Measurements from ENCODE around the gene GNG14.
A peak's percentile ranks its signal among the peaks of the same experiment; 100 is the strongest.
"Not testable (repeated sequence)": the region's sequence is repeated elsewhere in the genome, so short reads cannot be mapped to it uniquely, and the experiment has no call there.

The GNG14 gene

DNA sequence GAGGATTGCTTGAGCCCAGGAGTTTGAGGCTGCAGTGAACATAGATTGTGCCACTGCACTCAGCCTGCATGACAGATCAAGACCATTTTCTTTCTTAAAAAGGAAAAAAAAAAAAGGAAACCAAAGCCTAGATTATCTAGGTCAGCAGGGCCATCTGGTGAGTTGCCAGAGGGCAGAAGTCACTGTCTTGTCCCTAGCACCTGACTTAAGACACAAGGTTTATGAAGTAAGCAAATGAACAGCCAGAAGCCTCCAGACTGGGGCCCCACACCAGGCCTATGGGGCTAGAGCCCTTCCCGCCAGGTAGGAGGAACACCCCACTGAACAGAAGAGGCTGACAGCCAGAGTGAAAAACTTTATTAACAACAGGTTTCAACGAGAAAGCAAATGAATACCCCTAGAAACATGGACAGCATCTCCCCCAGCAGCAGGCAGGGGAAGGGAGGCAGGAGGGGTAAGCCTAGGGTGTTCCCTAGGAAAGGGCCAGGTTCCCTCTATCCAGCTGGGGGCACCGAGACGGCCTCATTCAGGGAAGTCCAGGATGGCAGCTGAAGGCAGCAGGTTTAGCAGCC, 20.0 kb upstream of the GNG14 start:
- DNase-seq (ENCODE audit: low read depth), result no peak

DNA sequence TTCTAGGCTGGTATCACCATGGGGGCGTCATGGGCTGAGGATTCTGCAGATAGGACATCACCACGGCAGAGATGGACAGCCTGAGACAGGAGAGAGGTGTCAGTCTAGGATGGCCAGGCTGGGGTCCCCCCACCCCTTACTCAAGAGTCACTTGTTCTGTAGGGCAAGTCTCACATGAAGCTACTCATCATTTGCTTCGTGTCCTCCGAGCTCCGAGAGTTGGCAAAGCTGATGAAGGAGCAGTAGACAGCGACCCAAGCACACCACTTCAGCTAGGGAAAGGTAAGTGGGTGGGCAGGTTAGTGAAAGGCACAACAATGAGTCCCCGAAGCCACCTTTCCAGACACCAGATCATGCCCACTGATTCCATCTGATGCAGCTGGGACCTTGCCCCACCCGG, 19.5 kb upstream of the GNG14 start:
- no peak for DNase-seq (ENCODE audit: low read depth)

DNA sequence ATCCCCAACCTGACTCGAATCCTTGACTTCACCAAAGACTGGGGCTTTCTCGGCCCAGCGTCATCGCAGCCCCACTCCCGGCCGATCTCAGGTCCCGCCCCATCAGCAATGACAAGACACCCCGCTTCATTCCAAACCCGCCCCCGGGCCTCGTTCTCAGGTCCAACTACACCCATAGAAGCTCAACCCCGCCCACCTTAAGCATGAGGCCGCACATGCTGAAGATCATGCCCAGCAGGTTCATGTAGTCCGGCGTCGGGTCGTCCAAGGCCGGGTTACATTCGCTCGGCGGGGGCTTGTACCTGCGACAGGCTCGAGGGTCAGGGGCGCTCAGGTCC, 18.9 kb upstream of the GNG14 start:
- peak; percentile 34 for DNase-seq (ENCODE audit: low read depth)

DNA sequence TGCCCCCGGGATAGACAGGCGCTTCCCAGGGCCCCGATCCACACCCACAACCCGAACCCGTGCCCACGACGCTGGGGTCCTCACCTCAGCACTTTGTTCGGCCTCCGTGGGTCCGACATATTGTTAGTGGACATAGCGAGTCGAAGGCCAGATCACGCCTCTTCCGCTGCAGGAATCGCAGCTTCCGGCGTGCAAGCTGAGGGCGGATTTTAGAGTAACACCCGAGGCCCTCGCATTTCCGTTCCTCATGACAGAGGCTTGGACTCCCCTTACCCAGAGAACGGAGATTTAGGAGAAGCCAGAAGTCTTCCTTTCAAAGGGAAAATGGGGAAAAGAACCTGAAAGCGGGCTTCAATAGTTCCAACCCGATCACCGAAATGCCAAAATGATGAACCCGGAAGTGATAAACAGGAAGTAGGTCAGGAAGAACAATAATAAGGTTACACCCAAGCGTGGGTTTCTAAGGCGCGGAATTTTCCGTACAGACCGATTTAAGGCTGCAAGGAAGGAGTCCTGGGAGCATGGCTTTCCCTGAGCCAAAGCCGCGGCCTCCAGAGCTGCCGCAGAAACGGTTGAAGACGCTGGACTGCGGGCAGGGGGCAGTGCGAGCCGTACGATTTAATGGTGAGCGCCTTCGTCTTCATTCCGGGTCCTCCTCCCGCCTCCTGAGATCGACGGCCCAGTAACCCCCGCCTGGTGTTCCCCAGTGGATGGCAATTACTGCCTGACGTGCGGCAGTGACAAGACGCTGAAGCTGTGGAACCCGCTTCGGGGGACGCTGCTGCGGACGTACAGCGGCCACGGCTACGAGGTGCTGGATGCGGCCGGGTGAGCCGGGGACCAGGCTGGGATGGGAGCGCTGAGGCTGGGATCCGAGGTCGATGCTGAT, 18.3 kb upstream of the GNG14 start:
- DNase-seq (ENCODE audit: low read depth), result peak; percentile 57

DNA sequence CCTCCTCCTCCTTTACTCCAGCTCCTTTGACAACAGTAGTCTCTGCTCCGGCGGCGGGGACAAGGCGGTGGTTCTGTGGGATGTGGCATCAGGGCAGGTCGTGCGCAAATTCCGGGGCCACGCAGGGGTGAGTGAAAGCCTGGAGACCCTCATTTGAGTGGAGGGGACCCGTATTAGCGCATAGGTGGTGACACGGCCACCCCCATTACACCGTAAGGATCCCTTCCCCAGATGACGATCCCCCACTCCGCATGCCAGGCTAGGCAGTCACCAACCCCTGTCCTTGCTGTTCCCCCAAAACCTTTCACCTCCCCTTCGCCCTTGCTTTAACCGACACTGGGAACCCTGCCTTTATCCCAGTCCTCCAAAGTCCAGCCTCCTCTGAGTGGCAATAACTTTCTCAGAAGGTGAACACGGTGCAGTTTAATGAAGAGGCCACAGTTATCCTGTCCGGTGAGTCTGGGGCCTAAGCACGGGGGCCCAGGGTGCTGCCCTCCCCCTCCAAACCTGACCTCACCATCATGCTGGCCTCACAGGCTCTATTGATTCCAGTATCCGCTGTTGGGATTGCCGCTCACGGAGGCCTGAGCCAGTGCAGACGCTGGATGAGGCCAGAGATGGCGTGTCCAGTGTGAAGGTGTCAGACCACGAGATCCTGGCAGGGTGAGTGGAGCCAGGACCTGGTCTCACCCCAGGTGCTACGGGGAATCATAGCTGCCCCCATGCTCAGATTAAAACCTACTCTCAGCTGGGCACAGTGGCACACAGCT, 17.5 kb upstream of the GNG14 start:
- no peak for DNase-seq (ENCODE audit: low read depth)

DNA sequence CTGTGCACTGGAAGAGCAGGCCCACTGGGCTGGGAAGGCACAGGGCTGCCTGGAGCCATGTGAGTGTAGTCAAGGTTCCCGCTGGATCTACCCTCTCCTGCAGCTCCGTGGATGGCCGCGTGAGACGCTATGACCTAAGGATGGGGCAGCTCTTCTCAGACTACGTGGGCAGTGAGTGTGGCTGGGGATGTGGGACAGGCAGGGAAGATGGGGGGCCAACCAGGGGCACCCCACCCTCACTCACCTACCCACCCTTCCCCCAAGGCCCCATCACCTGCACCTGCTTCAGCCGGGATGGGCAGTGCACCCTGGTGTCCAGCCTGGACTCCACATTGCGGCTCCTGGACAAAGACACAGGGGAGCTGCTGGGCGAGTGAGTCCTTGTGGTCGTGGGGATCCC, 15.1 kb upstream of the GNG14 start:
- DNase-seq (ENCODE audit: low read depth), result no peak

DNA sequence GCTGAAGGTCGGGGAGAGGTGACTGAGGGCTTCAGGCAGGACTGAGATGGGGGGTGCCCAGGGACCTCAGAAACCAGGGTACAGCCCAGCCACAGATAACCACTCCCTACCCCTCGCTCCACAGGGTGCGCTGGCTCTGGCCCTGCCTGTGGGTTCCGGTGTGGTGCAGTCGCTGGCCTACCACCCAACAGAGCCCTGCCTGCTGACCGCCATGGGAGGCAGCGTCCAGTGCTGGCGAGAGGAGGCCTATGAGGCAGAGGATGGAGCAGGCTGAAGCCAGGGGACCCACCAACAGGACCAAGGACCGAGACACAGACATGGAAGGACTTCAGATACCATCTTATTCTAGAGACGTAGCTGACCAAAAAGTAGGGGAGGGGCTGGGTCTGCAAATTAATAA, 12.4 kb upstream of the GNG14 start:
- DNase-seq (ENCODE audit: low read depth), result no peak

DNA sequence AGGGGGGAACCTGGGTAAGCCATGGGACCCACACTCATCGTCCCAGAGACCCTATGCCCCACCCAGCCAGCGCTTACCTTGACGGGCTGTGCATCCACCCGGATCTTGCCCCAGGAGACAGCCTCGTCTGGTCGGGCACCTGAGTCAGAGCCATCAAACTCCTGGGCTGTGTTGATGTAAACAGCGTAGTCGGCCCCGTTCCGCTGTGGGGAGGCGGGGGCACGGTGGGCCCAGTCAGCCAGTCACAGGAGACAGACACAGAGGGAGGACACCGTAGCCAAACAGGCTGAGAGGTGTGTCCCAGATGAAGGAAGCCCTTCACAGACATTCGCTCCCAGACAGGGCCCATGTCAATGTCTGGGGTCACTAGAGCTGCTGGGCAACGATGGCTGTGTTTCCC, 11.9 kb upstream of the GNG14 start:
- no peak for DNase-seq (ENCODE audit: low read depth)

DNA sequence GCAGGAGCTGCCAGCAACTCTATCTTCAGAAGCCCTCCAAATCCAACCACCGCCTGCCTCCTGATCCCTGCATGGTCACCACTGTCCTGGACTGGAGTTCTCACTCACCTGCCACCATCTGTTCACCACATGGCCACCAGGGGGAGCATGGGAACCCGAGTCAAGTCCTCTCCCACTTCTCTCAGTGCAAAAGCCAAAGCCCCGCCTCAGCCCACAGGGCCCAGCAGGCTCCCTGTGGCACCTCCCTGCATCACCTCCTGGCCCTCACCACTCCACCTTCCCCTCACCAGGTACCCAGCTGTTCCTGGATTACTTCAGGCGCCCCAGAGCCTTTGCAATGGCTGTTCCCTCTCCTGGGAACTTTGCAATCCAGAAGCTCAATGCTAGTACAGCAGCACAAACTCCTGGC, 11.4 kb upstream of the GNG14 start:
- DNase-seq (ENCODE audit: low read depth), result peak; percentile 84

DNA sequence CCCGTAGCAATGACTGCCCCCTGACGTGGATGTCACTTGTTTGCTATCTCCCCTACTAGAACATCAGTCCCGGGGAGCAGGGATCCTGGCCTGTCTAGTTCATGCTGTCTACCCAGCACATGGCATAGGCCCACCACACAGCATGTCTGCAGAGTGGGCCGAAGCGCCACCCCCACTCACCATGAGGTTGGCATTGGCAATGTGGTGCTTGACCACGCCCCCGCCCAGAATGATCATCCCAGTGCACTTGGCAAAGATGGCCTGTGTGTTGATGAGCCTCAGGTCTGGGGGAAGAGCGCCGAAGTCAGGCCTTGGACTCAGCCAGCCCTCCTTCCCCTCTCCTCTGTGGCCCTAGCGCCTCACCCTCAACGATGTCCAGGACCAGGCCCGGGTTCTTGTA, 10.9 kb upstream of the GNG14 start:
- no peak for DNase-seq (ENCODE audit: low read depth)

DNA sequence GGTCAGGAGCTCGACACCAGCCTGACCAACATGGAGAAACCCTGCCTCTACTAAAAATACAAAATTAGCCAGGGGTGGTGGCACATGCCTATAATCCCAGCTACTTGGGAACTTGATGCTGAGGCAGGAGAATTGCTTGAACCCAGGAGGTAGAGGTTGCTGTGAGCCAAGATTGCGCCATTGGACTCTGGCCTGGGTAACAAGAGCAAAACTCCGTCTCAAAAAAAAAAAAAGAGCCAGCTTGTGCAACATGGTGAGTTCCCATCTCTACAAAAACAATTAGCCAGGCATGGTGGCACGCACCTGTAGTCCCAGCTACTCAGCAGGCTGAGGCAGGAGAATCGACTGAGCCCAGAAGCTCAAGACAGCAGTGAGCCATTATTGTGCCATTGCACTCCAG, 9.8 kb upstream of the GNG14 start:
- DNase-seq (ENCODE audit: low read depth), result not testable (repeated sequence)

DNA sequence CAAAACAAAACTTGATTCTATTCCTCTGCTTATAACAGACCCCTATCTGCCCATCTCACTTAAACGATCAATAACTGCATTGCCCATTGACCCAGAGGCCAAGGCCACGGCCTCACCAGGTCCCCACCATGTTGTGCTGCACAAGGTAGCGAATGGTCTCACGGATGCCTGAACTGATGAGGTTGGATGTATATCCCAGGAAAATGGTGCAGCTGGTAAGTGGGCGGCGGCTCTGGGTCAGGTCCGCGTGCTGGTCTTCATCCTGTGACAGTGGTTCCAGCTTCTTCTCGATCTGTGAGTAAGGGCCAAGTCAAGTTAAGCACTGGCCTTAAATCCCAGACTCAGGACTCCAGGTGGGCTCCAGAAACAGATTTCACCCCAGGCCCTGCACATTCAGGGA, 7.8 kb upstream of the GNG14 start:
- no peak for DNase-seq (ENCODE audit: low read depth)

DNA sequence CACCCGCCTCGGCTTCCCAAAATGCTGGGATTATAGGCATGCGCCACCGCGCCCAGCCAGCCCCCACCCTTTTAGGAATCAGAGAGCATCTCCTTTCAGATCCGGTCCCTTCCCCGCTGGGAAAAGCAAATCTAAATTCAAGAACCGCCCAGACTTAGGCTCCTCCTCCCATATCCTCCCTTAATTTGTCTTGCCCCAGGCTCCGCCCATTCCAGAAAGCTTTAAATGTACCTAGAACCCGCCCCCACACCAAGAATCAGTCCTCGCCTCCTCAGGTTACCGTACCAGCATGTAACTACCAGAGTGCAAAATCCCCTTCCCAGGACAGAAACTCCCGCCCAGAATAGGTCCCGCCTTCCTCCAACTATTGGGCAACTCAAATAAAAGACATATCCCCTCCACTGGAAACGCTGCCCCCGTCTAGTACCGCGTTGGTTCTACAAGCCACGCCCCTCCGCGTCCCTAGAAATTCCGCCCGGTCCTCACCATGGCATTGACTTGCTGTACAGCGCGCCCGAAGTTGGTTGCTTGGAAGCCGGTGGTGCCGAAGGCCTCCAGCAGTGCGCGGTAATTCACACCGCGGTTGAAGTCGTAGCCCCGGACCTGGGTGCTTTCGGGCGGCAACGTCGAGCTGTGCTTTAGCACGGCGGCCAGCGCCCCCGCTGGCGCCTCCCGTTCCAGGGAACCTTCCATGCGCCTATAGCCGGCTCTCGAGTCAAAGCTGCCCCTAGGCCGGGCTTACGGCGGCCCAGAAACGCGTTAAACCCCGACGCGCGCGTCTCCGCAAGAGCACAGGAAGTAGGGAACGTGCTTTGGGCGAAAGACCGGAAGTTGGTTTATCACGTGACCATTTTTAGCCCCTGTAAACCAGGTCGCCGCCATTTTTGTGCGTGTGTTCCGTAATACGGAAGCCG, 6.5 kb upstream of the GNG14 start, which contains the start of gene DHPS:
DHPS (minus strand) TSS at position 807 of the 914 bp plus-strand sequence; CDS start at position 693, 114 bp downstream.
- peak; percentile 80 for DNase-seq (ENCODE audit: low read depth)

DNA sequence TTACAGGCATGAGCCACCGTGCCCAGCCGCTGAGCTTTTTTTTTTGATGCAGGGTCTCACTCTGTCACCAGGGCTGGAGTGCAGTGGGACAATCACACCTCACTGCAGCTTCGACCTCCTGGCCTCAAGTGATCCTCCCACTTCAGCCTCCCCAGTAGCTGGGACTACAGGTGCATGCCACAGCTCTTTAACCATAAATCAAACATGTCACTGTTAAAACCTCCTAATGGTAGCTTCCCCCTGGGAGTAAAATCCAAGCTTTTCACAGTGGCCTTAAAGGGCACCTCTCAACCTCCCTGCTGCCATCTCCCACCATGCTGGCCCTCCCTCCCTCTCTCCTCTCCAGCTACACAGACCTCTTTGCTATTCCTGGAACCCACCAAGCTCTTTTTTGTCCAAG, 2.0 kb upstream of the GNG14 start:
- DNase-seq (ENCODE audit: low read depth), result no peak

DNA sequence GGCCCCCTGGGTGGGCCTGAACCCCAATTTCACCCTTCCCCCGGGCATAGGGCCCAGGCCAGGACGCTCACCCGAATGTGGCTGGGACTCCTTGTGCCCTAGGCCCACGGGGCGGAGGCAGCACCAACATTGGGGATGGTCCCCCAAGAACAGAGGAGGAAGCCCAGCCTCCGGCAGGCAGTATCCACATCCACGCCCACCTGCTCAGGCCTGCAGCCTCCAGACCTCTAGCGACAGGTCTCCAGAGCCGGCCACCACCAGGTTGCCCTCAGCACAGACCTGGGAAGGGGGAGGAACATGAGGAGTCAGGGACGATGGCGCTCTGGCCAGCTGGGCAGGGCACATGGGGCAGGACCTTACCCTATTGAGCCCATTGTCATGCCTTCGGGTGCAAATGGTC, 1.2 kb downstream of the GNG14 start:
- no peak for DNase-seq (ENCODE audit: low read depth)

DNA sequence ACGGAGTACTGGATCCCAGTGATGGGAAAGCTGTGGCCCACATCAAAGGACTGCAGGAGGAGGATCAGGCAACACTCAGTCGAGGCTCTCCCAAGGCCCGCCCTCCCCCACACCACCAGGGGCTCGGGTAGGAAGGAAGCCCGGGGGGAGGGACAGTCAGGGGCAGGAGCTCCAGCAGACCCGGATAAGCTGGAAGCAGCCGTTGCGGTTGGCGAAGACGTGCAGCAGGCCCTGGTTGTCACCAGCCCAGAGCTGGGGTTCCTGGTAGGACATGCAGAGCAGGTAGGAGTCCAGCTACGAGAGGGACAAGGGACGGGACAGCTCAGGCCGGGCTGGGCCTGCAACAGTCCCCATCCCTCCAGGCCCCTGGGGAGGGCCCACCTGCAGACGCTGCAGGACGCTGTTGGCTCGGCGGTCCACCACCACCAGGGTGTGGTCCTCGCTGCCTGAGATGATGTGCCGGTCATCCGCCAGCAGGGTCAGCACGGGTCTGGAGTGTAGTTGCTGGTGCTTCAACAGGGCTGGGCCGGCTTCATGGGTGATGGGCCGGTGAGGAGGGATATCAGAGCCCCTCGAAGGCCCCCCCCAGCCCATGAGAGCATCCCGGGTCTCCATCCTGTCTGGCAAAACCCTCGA, 1.9 kb downstream of the GNG14 start:
- DNase-seq (ENCODE audit: low read depth), result no peak

DNA sequence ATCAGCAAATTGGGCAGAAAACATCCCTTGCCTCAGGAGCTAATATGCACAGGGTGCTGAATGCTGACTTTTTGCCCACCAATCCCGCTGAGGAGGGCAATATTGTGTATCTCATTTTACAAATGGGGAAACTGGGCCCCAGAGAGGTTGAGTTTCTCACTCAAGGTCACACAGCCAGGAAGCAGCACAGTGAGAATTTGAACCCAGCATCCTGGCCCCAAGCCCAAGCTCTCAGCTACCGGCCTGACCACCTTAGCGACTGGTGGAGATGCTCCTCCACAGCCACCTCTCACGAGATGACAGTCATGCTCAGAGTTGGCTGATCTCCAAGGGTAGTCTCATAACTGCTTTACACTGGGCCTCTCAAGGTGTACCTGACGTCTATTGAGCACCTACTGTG, 5.2 kb downstream of the GNG14 start:
- DNase-seq (ENCODE audit: low read depth), result no peak

DNA sequence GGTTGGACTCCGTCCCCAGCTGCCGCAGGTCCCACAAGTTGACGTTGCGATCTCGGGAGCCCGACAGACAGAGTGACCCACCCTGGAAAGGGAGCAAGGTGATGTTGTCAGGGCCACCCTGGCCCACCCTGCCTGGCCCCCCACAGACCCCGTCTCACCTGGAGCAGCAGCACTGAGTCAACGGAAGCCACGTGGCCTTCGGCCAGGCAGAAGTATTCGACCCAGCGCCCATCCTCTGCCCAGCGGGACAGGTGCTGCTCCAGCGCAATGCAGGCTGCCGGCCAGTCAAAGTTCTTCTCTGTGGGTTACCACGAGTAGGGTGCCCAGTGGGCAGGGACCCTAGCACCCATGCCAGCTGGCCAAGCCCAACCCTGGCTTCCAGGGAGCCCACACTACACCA, 6.8 kb downstream of the GNG14 start:
- no peak for DNase-seq (ENCODE audit: low read depth)

DNA sequence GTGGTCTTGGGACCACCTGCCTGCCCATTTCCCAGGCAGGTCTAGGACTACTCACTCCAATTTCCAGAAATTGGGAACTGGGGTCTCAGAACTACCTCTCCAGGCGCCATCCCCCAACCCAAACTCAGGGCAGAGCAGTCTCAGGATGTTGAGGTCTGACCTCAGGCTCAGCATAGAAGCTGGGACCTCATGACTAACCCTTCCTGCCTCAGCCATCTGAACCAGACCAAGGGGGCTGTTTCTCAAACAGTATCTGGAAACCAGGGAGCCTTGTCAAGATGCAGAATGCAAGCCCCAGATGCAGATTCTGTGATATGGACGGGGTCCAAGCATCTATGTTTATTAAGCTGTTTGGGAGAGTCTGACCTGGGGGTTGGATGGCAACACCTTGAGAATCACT, 7.3 kb downstream of the GNG14 start:
- no peak for DNase-seq (ENCODE audit: low read depth)

DNA sequence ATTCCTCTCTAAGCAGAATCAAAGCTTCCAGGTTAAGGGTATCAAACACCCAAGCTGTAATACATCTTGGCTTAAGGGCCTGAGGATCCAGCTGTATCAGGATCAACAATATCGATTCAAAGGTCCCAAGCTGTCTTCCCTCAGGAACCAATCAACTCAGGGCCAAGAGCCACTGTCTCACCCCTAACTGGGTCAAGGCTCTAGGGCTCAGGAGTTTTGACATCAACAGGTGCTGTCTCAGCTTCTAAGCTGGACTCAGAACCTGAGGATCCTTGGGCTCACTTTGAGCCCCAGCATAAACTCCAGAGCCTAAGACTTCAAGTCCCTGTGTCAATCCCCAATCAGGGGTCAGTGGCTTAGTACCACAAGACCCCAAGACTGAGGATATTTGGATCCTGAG, 7.7 kb downstream of the GNG14 start:
- DNase-seq (ENCODE audit: low read depth), result no peak

DNA sequence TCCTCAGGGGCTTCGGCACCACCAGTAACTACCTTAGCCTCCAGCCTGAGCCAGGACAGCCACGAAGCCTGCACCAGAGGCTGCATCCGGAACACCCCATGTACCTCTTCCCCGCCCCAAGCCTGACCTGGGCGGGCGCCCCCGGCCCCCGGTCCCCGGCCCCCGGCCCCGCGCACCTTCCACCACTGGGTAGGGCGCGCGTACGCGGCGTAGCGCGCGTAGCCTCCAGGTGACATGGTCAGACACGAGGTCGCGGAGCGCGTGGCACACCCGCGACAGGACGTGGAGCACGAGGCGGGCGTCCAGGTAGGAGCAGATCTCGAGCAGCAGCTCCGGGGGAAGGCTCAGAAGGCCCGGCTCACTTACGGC, 8.2 kb downstream of the GNG14 start:
- DNase-seq (ENCODE audit: low read depth), result no peak
